H9 (cell line): Measurements from ENCODE around the gene MED17. TPM values are rescaled to one million over a fixed set of nuclear protein-coding genes. Genes with fewer than 3 reads are reported as not detected.

Experiments used
- DNase-seq: peaks from one replicate; pipeline ENCODE4 v3.0.0-alpha.2; 2017
- H2AFZ ChIP-seq: one replicate; pipeline ENCODE4 v1.6.1; 2013; ENCODE audit warnings: mild to moderate bottlenecking, low read length, control low read depth, moderate library complexity
- H2AK5ac ChIP-seq: 2 replicates; pipeline ENCODE4 v1.6.1; 2013; ENCODE audit warnings: low read length, control low read depth, mixed read lengths; ENCODE audit not compliant: insufficient read length
- H2BK120ac ChIP-seq: one replicate; pipeline ENCODE4 v1.6.1; 2013; ENCODE audit warnings: low read depth, mild to moderate bottlenecking, low read length, control low read depth, inconsistent platforms; ENCODE audit not compliant: poor library complexity, severe bottlenecking
- H2BK12ac ChIP-seq: 2 replicates; pipeline ENCODE4 v1.6.1; 2013; ENCODE audit warnings: low read length, control low read depth, mixed read lengths, low read depth; ENCODE audit not compliant: insufficient read length
- H2BK15ac ChIP-seq: 2 replicates; pipeline ENCODE4 v1.6.1; 2013; ENCODE audit warnings: low read depth, low read length, control low read depth
- H2BK20ac ChIP-seq: one replicate; pipeline ENCODE4 v1.6.1; 2013; ENCODE audit warnings: low read depth, mild to moderate bottlenecking, low read length, control low read depth, inconsistent platforms; ENCODE audit not compliant: poor library complexity, severe bottlenecking
- H2BK5ac ChIP-seq: 2 replicates; pipeline ENCODE4 v1.6.1; 2013; ENCODE audit warnings: low read length, control low read depth, mixed read lengths; ENCODE audit not compliant: insufficient read length
- H3K14ac ChIP-seq: 2 replicates; pipeline ENCODE4 v1.6.1; 2013; ENCODE audit warnings: low read length, control low read depth; ENCODE audit not compliant: insufficient read depth
- H3K18ac ChIP-seq: 2 replicates; pipeline ENCODE4 v1.6.1; 2013; ENCODE audit warnings: low read depth, mild to moderate bottlenecking, mixed read lengths, low read length, control low read depth; ENCODE audit not compliant: insufficient read length
- H3K23ac ChIP-seq: 2 replicates; pipeline ENCODE4 v1.6.1; 2013; ENCODE audit warnings: low read length, control low read depth, mixed read lengths, low read depth; ENCODE audit not compliant: insufficient read length
- H3K23me2 ChIP-seq: 2 replicates; pipeline ENCODE4 v1.6.1; 2013; ENCODE audit warnings: low read depth, mild to moderate bottlenecking, mixed read lengths, low read length, control low read depth; ENCODE audit not compliant: insufficient read length, poor library complexity, severe bottlenecking
- H3K27ac ChIP-seq: 2 replicates; pipeline ENCODE4 v1.5.1; 2013; ENCODE audit warnings: low read length, control low read depth, mixed read lengths, low read depth; ENCODE audit not compliant: insufficient read length
- H3K27me3 ChIP-seq: 2 replicates; pipeline ENCODE4 v1.6.1; 2013; ENCODE audit warnings: low read length, control low read depth, inconsistent platforms; ENCODE audit not compliant: insufficient read depth
- H3K4ac ChIP-seq: 2 replicates; pipeline ENCODE4 v1.6.1; 2013; ENCODE audit warnings: low read depth, mild to moderate bottlenecking, control low read depth, inconsistent platforms, low read length, moderate library complexity
- H3K4me1 ChIP-seq: 2 replicates; pipeline ENCODE4 v1.6.1; 2013; ENCODE audit warnings: low read length, control low read depth, inconsistent platforms; ENCODE audit not compliant: insufficient read depth
- H3K4me2 ChIP-seq: 2 replicates; pipeline ENCODE4 v1.6.1; 2013; ENCODE audit warnings: low read length, control low read depth, mixed read lengths; ENCODE audit not compliant: insufficient read length, insufficient read depth
- H3K56ac ChIP-seq: 2 replicates; pipeline ENCODE4 v1.6.1; 2013; ENCODE audit warnings: low read depth, mild to moderate bottlenecking, mixed read lengths, low read length, control low read depth; ENCODE audit not compliant: insufficient read length
- H3K79me1 ChIP-seq: 2 replicates; pipeline ENCODE4 v1.6.1; 2013; ENCODE audit warnings: low read depth, mild to moderate bottlenecking, moderate library complexity, low read length, control low read depth, inconsistent platforms; ENCODE audit not compliant: insufficient read depth, poor library complexity, severe bottlenecking
- H3K79me2 ChIP-seq: 2 replicates; pipeline ENCODE4 v1.6.1; 2013; ENCODE audit warnings: low read length, control low read depth, inconsistent platforms; ENCODE audit not compliant: insufficient read depth
- H3K9ac ChIP-seq: 2 replicates; pipeline ENCODE4 v1.6.1; 2013; ENCODE audit warnings: low read length, control low read depth, mixed read lengths; ENCODE audit not compliant: insufficient read length; ENCODE audit errors: extremely low read depth
- H3K9me3 ChIP-seq: one replicate; pipeline ENCODE4 v1.6.1; 2013; ENCODE audit warnings: low read depth, low read length, inconsistent platforms; ENCODE audit not compliant: control insufficient read depth
- H3T11ph ChIP-seq: one replicate; pipeline ENCODE4 v1.6.1; 2013; ENCODE audit warnings: mild to moderate bottlenecking, low read length, control low read depth, inconsistent platforms
- H4K20me1 ChIP-seq: one replicate; pipeline ENCODE4 v1.6.1; 2013; ENCODE audit not compliant: control insufficient read depth, insufficient read length, insufficient read depth
- H4K5ac ChIP-seq: 2 replicates; pipeline ENCODE4 v1.6.1; 2013; ENCODE audit warnings: low read depth, mild to moderate bottlenecking, mixed read lengths, low read length, control low read depth; ENCODE audit not compliant: insufficient read length
- H4K8ac ChIP-seq: replicated peaks from 2 replicates; pipeline ENCODE4 v1.6.1; 2013; ENCODE audit warnings: low read length, control low read depth, mixed read lengths, low read depth; ENCODE audit not compliant: insufficient read length
- H4K91ac ChIP-seq: 2 replicates; pipeline ENCODE4 v1.6.1; 2013; ENCODE audit warnings: low read depth, mild to moderate bottlenecking, moderate library complexity, mixed read lengths, low read length, control low read depth; ENCODE audit not compliant: insufficient read length
- H3K27ac Mint-ChIP-seq, 3 experiments: 2 replicates in 2 of 3; 3 replicates in 1 of 3; pipeline ENCODE4 v1.8.0; 2020 to 2021; ENCODE audit warnings: mixed read lengths in 3 of 3, mild to moderate bottlenecking in 1 of 3, moderate library complexity in 1 of 3
- H3K27me3 Mint-ChIP-seq: 2 replicates; pipeline ENCODE4 v1.8.0; 2021; ENCODE audit warnings: low read depth, mild to moderate bottlenecking, moderate library complexity, mixed read lengths
- H3K36me3 Mint-ChIP-seq, 3 experiments: 2 replicates in 2 of 3; 3 replicates in 1 of 3; pipeline ENCODE4 v1.8.0; 2020 to 2021; ENCODE audit warnings: low read depth in 3 of 3, mixed read lengths in 3 of 3; ENCODE audit not compliant: insufficient read depth in 1 of 3
- H3K4me1 Mint-ChIP-seq, 2 experiments: 2 replicates each; pipeline ENCODE4 v1.8.0; 2020; ENCODE audit warnings: mixed read lengths in 2 of 2
- H3K4me3 Mint-ChIP-seq, 2 experiments: 2 replicates in 1 of 2; 3 replicates in 1 of 2; pipeline ENCODE4 v1.8.0; 2020 to 2021; ENCODE audit warnings: mild to moderate bottlenecking in 2 of 2, mixed read lengths in 2 of 2, moderate library complexity in 1 of 2
- H3K9me3 Mint-ChIP-seq, 2 experiments: 2 replicates in 1 of 2; 3 replicates in 1 of 2; pipeline ENCODE4 v1.8.0; 2020; ENCODE audit warnings: mild to moderate bottlenecking in 2 of 2, mixed read lengths in 2 of 2, moderate library complexity in 1 of 2
- CTCF ChIP-seq: fragments of 200-600 bp; sonication (generic); conservative IDR thresholded peaks from 3 replicates; pipeline ENCODE4 v1.8.0; 2021; ENCODE audit warnings: antibody characterized with exemption, mild to moderate bottlenecking
- WGBS: extraction: QIAGEN DNeasy Blood & Tissue Kit; methylation state at CpG from one replicate; pipeline ENCODE4 v1.1.7; 2013; ENCODE audit warnings: missing lambda C conversion rate, low lambda C conversion rate, mixed read lengths; ENCODE audit not compliant: insufficient read length; ENCODE audit errors: extremely low coverage; 5-methylcytosine and 5-hydroxymethylcytosine counted together
- total RNA-seq: library from RNA; stranded (reverse); gene quantifications from 2 replicates; pipeline ENCODE4 v1.2.1, GENCODE V29; 2021

Gene MED17
- total RNA-seq, 1 experiment from 2014 or later = 43.3 TPM

- no peaks in the 10 kb centered on the region for H4K20me1 ChIP-seq
- H3K79me1 ChIP-seq = no peaks in the 10 kb centered on the region
- H3K27ac Mint-ChIP-seq = no peak overlapping the region
- H3K23ac ChIP-seq = no peak overlapping the region
- no peak overlapping the region for H4K5ac ChIP-seq
- WGBS = no CpG with 5 or more reads among the region's 3 CpGs
- no peaks in the 10 kb centered on the region for H3K23me2 ChIP-seq
- H3K27me3 ChIP-seq = no peaks in the 10 kb centered on the region
- H3K56ac ChIP-seq = no peak overlapping the region
- no peak overlapping the region for H3K14ac ChIP-seq
- H3K4ac ChIP-seq = no peak overlapping the region
- no peak overlapping the region for H3K18ac ChIP-seq
- H3K4me1 ChIP-seq = no peaks in the 10 kb centered on the region
- no peak for DNase-seq
- H2BK15ac ChIP-seq = no peak overlapping the region
- no peaks in the 10 kb centered on the region for H3K9me3 Mint-ChIP-seq
- no peak overlapping the region for H3K9ac ChIP-seq
- H3K9me3 ChIP-seq = no peaks in the 10 kb centered on the region
- H3K4me2 ChIP-seq = no peak overlapping the region
- H3K36me3 Mint-ChIP-seq = no peaks in the 10 kb centered on the region
- H2BK120ac ChIP-seq = no peak overlapping the region
- H2BK5ac ChIP-seq = no peak overlapping the region
- no peak overlapping the region for H2BK20ac ChIP-seq
- no peak overlapping the region for H3K4me3 Mint-ChIP-seq
- H3K4me1 Mint-ChIP-seq = peaks cover 25 to 41% of the 10 kb centered on the region in 2 experiments
- H4K91ac ChIP-seq = no peak overlapping the region
- no peak overlapping the region for H3T11ph ChIP-seq
- TF ChIP-seq CTCF = no peak
- no peak overlapping the region for H4K8ac ChIP-seq
- no peak overlapping the region for H3K27ac ChIP-seq
- H3K27me3 Mint-ChIP-seq = no peaks in the 10 kb centered on the region; the same call in 1 of the 2 replicates
- H2AK5ac ChIP-seq = no peak overlapping the region
- H3K79me2 ChIP-seq = no peaks in the 10 kb centered on the region
- no peak overlapping the region for H2BK12ac ChIP-seq
- no peak overlapping the region for H2AFZ ChIP-seq
These were observed 73.5 kb downstream of the MED17 start for GRCh38 chr11:93857413-93858120.
